Measurements from ENCODE around the gene SDK1.

DNA sequence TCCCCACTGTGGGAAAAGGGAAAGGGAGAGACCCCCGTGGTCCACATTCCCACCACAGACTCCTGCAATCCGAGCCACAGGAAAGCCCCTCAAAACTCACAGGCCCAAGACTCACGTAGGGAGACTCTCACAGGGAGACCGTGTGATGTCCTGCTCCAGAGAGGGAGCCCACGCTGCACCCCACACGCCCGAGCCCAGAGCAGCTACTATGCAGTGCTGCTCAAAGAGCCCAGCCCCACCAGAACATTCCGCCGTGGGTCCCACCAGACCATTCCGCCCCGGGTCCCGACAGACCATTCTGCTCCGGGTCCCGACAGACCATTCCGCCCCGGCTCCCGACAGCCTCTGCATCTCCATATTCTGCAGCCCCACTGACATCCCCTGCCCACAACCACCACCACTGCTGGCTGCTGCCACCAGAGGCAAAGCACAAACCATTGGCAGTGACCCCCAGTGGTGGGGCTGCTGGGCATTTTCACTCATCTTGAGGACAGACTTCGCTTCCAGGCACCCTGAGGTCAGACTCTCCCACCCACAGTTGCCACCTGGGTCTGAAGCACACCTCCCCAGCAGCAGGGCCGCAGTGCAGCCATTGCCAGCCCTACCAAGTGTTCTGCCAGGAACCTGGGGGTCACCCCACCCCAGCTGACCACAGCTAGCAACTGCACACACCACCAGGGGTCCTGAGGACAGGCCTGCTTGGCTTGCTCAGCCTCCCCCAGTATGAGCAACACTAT lies 755.7 kb downstream of the SDK1 start:
- TF ChIP-seq USF2 (IDR thresholded peaks at IDR 0.05): no peak
- no peak for TF ChIP-seq KDM1A (IDR thresholded peaks at IDR 0.05; ENCODE audit: low read depth)
- TF ChIP-seq HMGXB4 (CRISPR knock-in tag; IDR thresholded peaks at IDR 0.05; ENCODE audit: borderline replicate concordance): no peak
- TF ChIP-seq, protein P1, sequence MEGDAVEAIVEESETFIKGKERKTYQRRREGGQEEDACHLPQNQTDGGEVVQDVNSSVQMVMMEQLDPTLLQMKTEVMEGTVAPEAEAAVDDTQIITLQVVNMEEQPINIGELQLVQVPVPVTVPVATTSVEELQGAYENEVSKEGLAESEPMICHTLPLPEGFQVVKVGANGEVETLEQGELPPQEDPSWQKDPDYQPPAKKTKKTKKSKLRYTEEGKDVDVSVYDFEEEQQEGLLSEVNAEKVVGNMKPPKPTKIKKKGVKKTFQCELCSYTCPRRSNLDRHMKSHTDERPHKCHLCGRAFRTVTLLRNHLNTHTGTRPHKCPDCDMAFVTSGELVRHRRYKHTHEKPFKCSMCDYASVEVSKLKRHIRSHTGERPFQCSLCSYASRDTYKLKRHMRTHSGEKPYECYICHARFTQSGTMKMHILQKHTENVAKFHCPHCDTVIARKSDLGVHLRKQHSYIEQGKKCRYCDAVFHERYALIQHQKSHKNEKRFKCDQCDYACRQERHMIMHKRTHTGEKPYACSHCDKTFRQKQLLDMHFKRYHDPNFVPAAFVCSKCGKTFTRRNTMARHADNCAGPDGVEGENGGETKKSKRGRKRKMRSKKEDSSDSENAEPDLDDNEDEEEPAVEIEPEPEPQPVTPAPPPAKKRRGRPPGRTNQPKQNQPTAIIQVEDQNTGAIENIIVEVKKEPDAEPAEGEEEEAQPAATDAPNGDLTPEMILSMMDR (IDR thresholded peaks at IDR 0.05): no peak
- TF ChIP-seq ZNF302 (CRISPR knock-in tag; IDR thresholded peaks at IDR 0.05): no peak

Data from A549 (cell line).